GM12801 (cell line): ENCODE data around the gene VDR.

Experiments used
- CTCF ChIP-seq: IDR thresholded peaks from one replicate; pipeline ENCODE4 v1.5.1; 2011; ENCODE audit warnings: control low read depth; ENCODE audit not compliant: insufficient read length; ENCODE audit errors: extremely low read depth

VDR gene

DNA sequence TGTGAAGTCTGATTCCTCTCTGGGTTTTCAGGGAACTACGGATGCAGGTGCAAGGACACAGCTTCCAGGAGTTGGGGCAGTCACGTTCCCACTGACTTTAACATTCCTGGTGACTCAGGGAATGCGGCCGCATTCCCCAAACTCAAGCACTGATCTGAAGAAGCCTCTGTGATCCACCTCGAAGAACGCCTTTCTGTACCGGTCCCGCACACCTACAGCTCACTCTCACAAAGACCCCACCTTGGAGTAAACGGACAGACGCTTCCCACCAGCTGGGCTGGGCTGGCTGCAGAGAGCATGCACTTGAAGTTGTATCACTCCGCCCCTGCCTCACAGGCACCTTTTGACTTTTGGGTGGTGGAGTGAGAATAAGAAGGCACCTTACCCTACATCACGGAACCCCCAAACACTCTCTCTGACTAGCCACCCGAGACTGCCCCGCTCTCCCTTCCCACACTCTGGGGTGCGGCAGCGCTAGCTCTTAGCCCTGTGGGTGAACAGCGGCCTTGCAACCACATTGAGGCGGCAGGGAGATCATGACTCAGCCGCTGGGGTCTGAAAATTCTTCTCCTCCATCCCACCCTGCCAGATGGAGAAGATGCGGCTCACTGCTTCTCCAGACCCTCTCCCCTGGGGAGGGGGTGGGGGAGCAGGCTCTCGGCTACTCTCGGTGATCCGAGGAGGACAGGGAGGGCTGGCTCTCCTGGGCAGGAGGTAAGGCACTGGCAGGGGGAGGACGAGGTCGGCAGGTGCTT, 61.4 kb downstream of the VDR start:
- TF ChIP-seq CTCF, result no peak

DNA sequence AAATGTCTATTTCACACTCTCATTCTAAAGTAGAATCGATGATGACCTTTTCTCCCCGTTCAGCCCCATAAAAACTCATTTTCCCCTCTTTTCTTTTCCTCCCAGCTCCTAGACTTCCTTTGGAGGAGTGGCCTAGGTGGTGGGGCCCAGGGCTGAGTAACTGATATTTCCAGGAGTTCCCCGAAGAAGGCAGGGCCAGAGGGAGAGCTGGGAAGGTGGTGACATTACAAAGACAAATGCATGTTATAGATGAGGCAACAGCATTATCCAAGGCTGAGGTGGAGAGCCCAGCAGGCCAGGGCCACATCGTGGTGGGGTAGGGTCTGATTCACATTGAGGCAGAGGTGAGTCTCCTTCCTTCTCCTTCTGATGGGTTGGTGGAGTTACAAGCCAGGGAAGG, 62.9 kb downstream of the VDR start:
- TF ChIP-seq CTCF, result no peak

- no peak for TF ChIP-seq CTCF
These were observed 63.3 kb downstream of the VDR start for GRCh38 chr12:47841501-47841900.

- TF ChIP-seq CTCF, result no peak
These were observed 64.2 kb downstream of the VDR start for GRCh38 chr12:47840571-47840970.

GRCh38 chr12:47839214-47839876, 65.4 kb downstream of the VDR start:
- TF ChIP-seq CTCF, result no peak

GRCh38 chr12:47838286-47838931, 66.4 kb downstream of the VDR start:
- no peak for TF ChIP-seq CTCF

DNA sequence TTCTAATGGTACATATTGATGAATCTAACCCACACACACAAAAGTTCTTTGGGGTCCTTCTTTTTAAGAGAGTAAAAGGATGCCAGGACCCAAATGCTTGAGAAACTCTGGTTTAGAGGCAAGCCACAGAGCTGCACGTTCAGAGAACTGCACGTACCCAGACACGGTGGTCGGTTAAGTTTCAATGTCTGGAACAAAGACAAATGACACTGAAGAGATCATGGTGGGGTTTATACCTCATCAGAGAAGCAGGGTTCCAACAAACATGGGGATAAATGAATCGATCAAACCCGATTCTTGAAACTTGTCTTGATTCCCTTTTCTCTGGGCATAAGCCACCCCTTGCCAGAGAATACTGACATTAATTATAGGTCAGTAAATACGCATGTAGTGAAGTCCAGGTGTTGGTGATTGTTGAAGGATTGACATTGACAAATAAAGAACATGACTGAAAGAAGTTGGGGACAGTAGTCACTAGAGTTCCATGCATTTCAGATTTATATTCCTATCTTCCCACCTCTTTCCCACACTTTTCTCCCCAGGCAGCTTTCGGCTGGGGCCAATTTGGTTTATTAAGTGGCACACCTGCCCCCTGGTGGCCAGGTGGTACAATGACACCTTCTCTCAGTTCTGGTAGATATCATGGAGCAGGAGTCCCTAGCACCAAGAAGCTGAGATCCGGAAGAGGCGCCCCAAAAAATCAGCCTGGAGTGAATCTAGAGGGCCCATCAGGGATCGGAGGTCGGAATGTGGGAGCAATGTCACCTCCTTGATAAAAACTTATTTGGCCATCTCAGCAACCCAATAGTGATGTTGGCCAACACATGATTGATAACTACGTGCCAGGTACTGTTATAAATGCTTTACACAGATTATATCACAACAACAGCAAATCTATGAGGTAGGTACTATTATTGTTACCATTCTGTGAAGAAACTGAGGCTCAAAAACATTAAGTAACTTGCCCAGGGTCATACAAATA, 67.3 kb downstream of the VDR start:
- TF ChIP-seq CTCF, result no peak
